Measurements from ENCODE around the gene SMOC2. TPM values are rescaled to one million over a fixed set of nuclear protein-coding genes. Genes with fewer than 3 reads are reported as not detected.

The SMOC2 gene
- polyA plus RNA-seq, 1 of the 3 experiments (the other 2 are of a cell fraction): not detected

- no peak for TF ChIP-seq FOXJ3 (CRISPR knock-in tag; IDR thresholded peaks at IDR 0.05)
- TF ChIP-seq, protein P1, sequence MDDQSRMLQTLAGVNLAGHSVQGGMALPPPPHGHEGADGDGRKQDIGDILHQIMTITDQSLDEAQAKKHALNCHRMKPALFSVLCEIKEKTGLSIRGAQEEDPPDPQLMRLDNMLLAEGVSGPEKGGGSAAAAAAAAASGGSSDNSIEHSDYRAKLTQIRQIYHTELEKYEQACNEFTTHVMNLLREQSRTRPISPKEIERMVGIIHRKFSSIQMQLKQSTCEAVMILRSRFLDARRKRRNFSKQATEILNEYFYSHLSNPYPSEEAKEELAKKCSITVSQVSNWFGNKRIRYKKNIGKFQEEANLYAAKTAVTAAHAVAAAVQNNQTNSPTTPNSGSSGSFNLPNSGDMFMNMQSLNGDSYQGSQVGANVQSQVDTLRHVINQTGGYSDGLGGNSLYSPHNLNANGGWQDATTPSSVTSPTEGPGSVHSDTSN (IDR thresholded peaks at IDR 0.05): no peak
- TF ChIP-seq, protein P2, sequence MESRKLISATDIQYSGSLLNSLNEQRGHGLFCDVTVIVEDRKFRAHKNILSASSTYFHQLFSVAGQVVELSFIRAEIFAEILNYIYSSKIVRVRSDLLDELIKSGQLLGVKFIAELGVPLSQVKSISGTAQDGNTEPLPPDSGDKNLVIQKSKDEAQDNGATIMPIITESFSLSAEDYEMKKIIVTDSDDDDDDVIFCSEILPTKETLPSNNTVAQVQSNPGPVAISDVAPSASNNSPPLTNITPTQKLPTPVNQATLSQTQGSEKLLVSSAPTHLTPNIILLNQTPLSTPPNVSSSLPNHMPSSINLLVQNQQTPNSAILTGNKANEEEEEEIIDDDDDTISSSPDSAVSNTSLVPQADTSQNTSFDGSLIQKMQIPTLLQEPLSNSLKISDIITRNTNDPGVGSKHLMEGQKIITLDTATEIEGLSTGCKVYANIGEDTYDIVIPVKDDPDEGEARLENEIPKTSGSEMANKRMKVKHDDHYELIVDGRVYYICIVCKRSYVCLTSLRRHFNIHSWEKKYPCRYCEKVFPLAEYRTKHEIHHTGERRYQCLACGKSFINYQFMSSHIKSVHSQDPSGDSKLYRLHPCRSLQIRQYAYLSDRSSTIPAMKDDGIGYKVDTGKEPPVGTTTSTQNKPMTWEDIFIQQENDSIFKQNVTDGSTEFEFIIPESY (IDR thresholded peaks at IDR 0.05; ENCODE audit: borderline replicate concordance, low read depth): no peak
- no peak for TF ChIP-seq USF1 (IDR thresholded peaks at IDR 0.05; ENCODE audit: borderline replicate concordance, low read depth)
- TF ChIP-seq FOSL2 (IDR thresholded peaks at IDR 0.05; ENCODE audit: borderline replicate concordance, low read depth): no peak
Observed at GRCh38 chr6:168557512-168557911, 116.5 kb downstream of the SMOC2 start (continued).

DNA sequence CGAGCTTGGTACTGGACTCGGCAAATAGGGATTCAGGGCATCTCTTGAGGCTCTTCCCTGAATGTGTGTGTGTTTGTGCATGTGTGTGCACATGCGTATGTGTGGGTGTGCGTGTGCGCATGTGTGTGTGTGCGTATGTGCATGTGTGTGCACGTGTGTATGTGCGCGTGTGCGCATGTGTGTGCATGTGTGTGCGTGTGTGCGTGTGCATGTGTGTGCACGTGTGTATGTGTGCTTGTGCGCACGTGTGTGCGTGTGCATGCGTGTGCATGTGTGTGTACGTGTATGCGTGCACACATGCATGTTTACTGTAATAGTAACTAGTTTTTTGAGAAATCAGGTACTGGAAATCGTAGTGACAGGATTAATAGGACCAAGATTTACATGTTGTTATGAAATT is 117.7 kb downstream of the SMOC2 start:
- 80% methylated on average over 20 of the region's 20 CpGs for WGBS (ENCODE audit: low lambda C conversion rate)
- Histone ChIP-seq H3K4me3 (ENCODE audit: low read depth in 2 of 2, low read length in 1 of 2) (no peak overlapping the region), H3K9me2 (no peaks in the 10 kb centered on the region), H3K36me3 (replicated peaks in 1 of 2; ENCODE audit: control insufficient read depth in 1 of 2, insufficient read depth in 2 of 2, low read length in 1 of 2) (no peaks in the 10 kb centered on the region), H3F3A (replicated peaks; ENCODE audit: insufficient read depth) (no peaks in the 10 kb centered on the region), H3K9ac (no peak overlapping the region), H2AFZ (ENCODE audit: low read depth) (no peak overlapping the region), H3K4me2 (no peak overlapping the region), H3K9me3 (no peaks in the 10 kb centered on the region), H3K4me1 (ENCODE audit: control insufficient read depth in 1 of 2, insufficient read depth in 2 of 2, low read depth in 1 of 2, low read length in 1 of 2) (no peaks in the 10 kb centered on the region; a peak in 1 of 4 replicates), H3K27me3 (ENCODE audit: insufficient read depth) (no peaks in the 10 kb centered on the region), H3K79me2 (ENCODE audit: insufficient read depth) (no peaks in the 10 kb centered on the region), H3K27ac (ENCODE audit: low read depth in 2 of 2, low read length in 1 of 2) (no peak overlapping the region), H4K20me1 (ENCODE audit: insufficient read depth) (no peaks in the 10 kb centered on the region)
- DNase-seq: no peak
- ChIA-PET POLR2A (no interaction called here), CTCF (no interaction called here)
- TF ChIP-seq EP300 (IDR thresholded peaks at IDR 0.05; ENCODE audit: borderline replicate concordance in 1 of 2, low read depth in 1 of 2, low read length in 1 of 2) (no peak), FOSL2 (IDR thresholded peaks at IDR 0.05; ENCODE audit: borderline replicate concordance, low read depth) (no peak)

DNA sequence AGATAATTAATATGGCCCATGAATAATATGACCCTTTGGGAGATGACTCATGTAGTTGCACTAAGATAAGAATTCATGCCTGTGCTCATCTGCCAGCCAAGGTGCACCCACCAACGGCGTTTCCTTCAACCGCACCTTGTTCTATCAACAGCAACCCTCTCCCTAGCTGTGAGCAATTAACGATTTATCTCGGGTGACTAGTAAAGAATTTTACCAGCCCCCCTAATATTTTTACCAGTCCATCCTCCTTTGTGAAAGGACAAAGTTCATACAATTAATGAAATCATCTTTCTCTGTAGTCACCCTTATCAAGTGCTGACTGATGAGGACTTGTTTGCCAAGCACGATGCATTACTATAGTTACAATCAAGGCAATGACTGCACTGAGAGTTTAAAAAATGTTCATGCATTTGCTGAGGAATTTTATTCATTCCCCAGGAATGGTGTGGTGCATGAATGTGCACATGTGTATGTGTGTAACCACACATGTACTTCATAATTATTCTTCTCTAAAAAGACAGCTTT is 118.7 kb downstream of the SMOC2 start:
- no peaks in the 10 kb centered on the region for H3K9me3 ChIP-seq
- DNase-seq: no peak
- 54% methylated on average over 6 of the region's 6 CpGs for WGBS (ENCODE audit: low lambda C conversion rate)
- no peak overlapping the region for H2AFZ ChIP-seq (ENCODE audit: low read depth)
- H3K4me2 ChIP-seq: no peak overlapping the region
- no peaks in the 10 kb centered on the region; a peak in 1 of 4 replicates for H3K4me1 ChIP-seq (ENCODE audit: control insufficient read depth in 1 of 2, insufficient read depth in 2 of 2, low read depth in 1 of 2, low read length in 1 of 2)
- H3K4me3 ChIP-seq (ENCODE audit: low read depth in 2 of 2, low read length in 1 of 2): no peak overlapping the region
- H3K79me2 ChIP-seq (ENCODE audit: insufficient read depth): no peaks in the 10 kb centered on the region
- H3K27me3 ChIP-seq (ENCODE audit: insufficient read depth): no peaks in the 10 kb centered on the region
- no peaks in the 10 kb centered on the region for H4K20me1 ChIP-seq (ENCODE audit: insufficient read depth)
- H3K36me3 ChIP-seq (replicated peaks in 1 of 2; ENCODE audit: control insufficient read depth in 1 of 2, insufficient read depth in 2 of 2, low read length in 1 of 2): no peaks in the 10 kb centered on the region
- H3F3A ChIP-seq (replicated peaks; ENCODE audit: insufficient read depth): no peaks in the 10 kb centered on the region
- ChIA-PET CTCF (no interaction called here), POLR2A (no interaction called here)
- H3K9me2 ChIP-seq: no peaks in the 10 kb centered on the region
- no peak overlapping the region for H3K27ac ChIP-seq (ENCODE audit: low read depth in 2 of 2, low read length in 1 of 2)
- no peak overlapping the region for H3K9ac ChIP-seq
- TF ChIP-seq YY1 (IDR thresholded peaks at IDR 0.05; ENCODE audit: low read depth) (no peak), GATA2 (CRISPR knock-in tag; IDR thresholded peaks at IDR 0.05) (no peak), SIN3A (IDR thresholded peaks at IDR 0.05; ENCODE audit: borderline replicate concordance, low read depth, low read length) (no peak), REST (IDR thresholded peaks at IDR 0.05; ENCODE audit: low read depth, low read length) (no peak), RCOR1 (IDR thresholded peaks at IDR 0.05; ENCODE audit: low read length) (no peak), USF1 (IDR thresholded peaks at IDR 0.05; ENCODE audit: borderline replicate concordance, low read depth) (no peak), USF2 (IDR thresholded peaks at IDR 0.05; ENCODE audit: borderline replicate concordance, low read depth, low read length) (no peak), TAF1 (IDR thresholded peaks at IDR 0.05; ENCODE audit: borderline replicate concordance, low read depth, low read length) (no peak), EZH2phosphoT487 (IDR thresholded peaks at IDR 0.05; ENCODE audit: borderline replicate concordance, low read depth) (no peak), JUND (IDR thresholded peaks at IDR 0.05) (no peak)
